Sigmoid colon (tissue), 7 donors: ENCODE results near the gene PSPC1. TPM values are rescaled to one million over a fixed set of nuclear protein-coding genes. Genes with fewer than 3 reads are reported as not detected.

Experiments
- DNase-seq: peaks from one replicate; pipeline ENCODE4 v3.0.0-alpha.2; 2019
- H3K27ac ChIP-seq, 4 donors: fragments of 200-600 bp; sonication (generic); one replicate each; pipeline ENCODE4 v1.5.1; 2016 to 2019; ENCODE audit warnings: mild to moderate bottlenecking in 1 of 4
- H3K27me3 ChIP-seq, 3 donors: fragments of 200-600 bp; sonication (generic); one replicate each; pipeline ENCODE4 v1.5.1; 2019; ENCODE audit warnings: mild to moderate bottlenecking in 1 of 3
- H3K36me3 ChIP-seq, 4 donors: fragments of 200-600 bp; sonication (generic); one replicate each; pipeline ENCODE4 v1.5.1; 2016 to 2019
- H3K4me1 ChIP-seq, 4 donors: fragments of 200-600 bp; sonication (generic); one replicate each; pipeline ENCODE4 v1.5.1; 2017 to 2019
- H3K4me3 ChIP-seq, 4 donors: fragments of 200-600 bp; sonication (generic); one replicate each; pipeline ENCODE4 v1.5.1; 2017 to 2019; ENCODE audit warnings: mild to moderate bottlenecking in 2 of 4, moderate library complexity in 1 of 4
- H3K9me3 ChIP-seq, 4 donors: fragments of 200-600 bp in 3 of 4; sonication (generic) in 3 of 4; one replicate each; pipeline versions ENCODE4 v1.5.1 to v1.6.1; 2013 to 2019
- EP300 ChIP-seq, 4 donors: sonication (generic); formaldehyde crosslinking; IDR thresholded peaks; one replicate each; pipeline ENCODE4 v1.6.1; 2017; ENCODE audit warnings: antibody characterized with exemption in 4 of 4
- POLR2A ChIP-seq, 2 donors: fragments of 450-650 bp; IDR thresholded peaks; one replicate each; pipeline ENCODE4 v1.6.1; 2016; ENCODE audit warnings: antibody characterized with exemption in 2 of 2, mild to moderate bottlenecking in 2 of 2, moderate library complexity in 2 of 2
- POLR2AphosphoS5 ChIP-seq, 4 donors: sonication (generic); formaldehyde crosslinking; IDR thresholded peaks; one replicate each; pipeline ENCODE4 v1.6.1; 2017; ENCODE audit warnings: antibody characterized with exemption in 4 of 4
- WGBS, 2 donors: extraction: QIAGEN DNeasy Blood & Tissue Kit; methylation state at CpG; one replicate each; pipeline ENCODE4 v1.1.7; 2013; 5-methylcytosine and 5-hydroxymethylcytosine counted together
- intact Hi-C: fragments of 100-400 bp; cut with DNase I; formaldehyde crosslinking; loops from one replicate; pipeline ENCODE4 v1.15.1; 2023
- polyA plus RNA-seq, 3 donors: library from polyadenylated mRNA; stranded (reverse); fragments of 200-250 nt; gene quantifications; one replicate each; pipeline ENCODE4 v1.2.3, GENCODE V29; 2013
- small RNA-seq, 3 donors: library from RNA; depleted of rRNA; stranded (forward); fragments of <200 nt; gene quantifications; one replicate each; pipeline ENCODE3, GENCODE V24; 2016
- total RNA-seq, 4 donors: library from RNA; depleted of rRNA; stranded (reverse); fragments of >200 nt; gene quantifications; one replicate each; pipeline ENCODE4 v1.1.0, GENCODE V29; 2016
- TF ChIP-seq, protein P1 (sequence below), 4 experiments: fragments of 450-650 bp in 3 of 4; fragments of 200-600 bp in 1 of 4; IDR thresholded peaks; one replicate each; pipeline ENCODE4 v1.5.1; 2016 to 2019; ENCODE audit warnings: antibody characterized with exemption in 4 of 4, mild to moderate bottlenecking in 3 of 4, moderate library complexity in 2 of 4
- donor health status: healthy with polysubstance abuse.
- donor health status: Bipolar disorder and iron deficiency.
- donor health status: healthy.

Gene PSPC1
- total and polyA plus RNA-seq, 7 donors, result 15.3 to 85.3 (median 48.2) TPM

DNA sequence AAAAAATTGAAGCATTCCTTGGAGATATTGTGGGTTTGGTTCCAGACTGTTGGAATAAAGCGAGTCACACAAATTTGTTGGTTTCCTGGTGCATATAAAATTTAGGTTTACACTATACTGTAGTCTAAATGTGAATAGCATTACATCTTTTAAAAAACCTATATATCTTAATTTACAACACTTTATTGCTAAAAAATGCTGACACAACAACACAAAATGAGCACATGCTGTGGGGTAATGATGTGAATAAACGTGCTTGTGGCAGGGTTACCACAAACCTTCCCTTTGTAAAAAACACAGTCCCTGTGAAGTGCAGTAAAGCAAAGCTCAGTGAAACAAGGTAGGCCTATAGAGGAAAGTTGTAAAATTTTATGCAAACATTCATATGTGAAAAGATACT lies 121.6 kb downstream of the PSPC1 start:
- Histone ChIP-seq H3K36me3 (peaks cover 20 to 80% (median 34%) of the 10 kb centered on the region in 4 donors), H3K4me3 (no peak overlapping the region), H3K27ac (no peak overlapping the region), H3K27me3 (no peaks in the 10 kb centered on the region), H3K9me3 (no peaks in the 10 kb centered on the region), H3K4me1 (no peaks in the 10 kb centered on the region)
- 83 to 87% methylated on average over 2 of the region's 2 CpGs for WGBS, 2 donors
- TF ChIP-seq EP300 (IDR thresholded peaks at IDR 0.05) (no peak), POLR2AphosphoS5 (IDR thresholded peaks at IDR 0.05) (no peak), POLR2A (IDR thresholded peaks at IDR 0.05) (no peak)
- TF ChIP-seq, protein P1, sequence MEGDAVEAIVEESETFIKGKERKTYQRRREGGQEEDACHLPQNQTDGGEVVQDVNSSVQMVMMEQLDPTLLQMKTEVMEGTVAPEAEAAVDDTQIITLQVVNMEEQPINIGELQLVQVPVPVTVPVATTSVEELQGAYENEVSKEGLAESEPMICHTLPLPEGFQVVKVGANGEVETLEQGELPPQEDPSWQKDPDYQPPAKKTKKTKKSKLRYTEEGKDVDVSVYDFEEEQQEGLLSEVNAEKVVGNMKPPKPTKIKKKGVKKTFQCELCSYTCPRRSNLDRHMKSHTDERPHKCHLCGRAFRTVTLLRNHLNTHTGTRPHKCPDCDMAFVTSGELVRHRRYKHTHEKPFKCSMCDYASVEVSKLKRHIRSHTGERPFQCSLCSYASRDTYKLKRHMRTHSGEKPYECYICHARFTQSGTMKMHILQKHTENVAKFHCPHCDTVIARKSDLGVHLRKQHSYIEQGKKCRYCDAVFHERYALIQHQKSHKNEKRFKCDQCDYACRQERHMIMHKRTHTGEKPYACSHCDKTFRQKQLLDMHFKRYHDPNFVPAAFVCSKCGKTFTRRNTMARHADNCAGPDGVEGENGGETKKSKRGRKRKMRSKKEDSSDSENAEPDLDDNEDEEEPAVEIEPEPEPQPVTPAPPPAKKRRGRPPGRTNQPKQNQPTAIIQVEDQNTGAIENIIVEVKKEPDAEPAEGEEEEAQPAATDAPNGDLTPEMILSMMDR (IDR thresholded peaks at IDR 0.05), result no peak
- intact Hi-C loops, result no loop called here
- DNase-seq, result no peak

GRCh38 chr13:19658831-19659230 lies 123.9 kb downstream of the PSPC1 start:
- Histone ChIP-seq H3K4me1 (no peaks in the 10 kb centered on the region), H3K27me3 (no peaks in the 10 kb centered on the region), H3K4me3 (no peak overlapping the region), H3K36me3 (peaks cover 20 to 57% (median 26%) of the 10 kb centered on the region in 4 donors), H3K9me3 (no peaks in the 10 kb centered on the region), H3K27ac (no peak overlapping the region)
- intact Hi-C loops, result no loop called here
- DNase-seq, result no peak
- TF ChIP-seq, protein P1 (IDR thresholded peaks at IDR 0.05), result no peak
- TF ChIP-seq POLR2AphosphoS5 (IDR thresholded peaks at IDR 0.05), result no peak
- TF ChIP-seq POLR2A (IDR thresholded peaks at IDR 0.05), result no peak
- no peak for TF ChIP-seq EP300 (IDR thresholded peaks at IDR 0.05)

DNA sequence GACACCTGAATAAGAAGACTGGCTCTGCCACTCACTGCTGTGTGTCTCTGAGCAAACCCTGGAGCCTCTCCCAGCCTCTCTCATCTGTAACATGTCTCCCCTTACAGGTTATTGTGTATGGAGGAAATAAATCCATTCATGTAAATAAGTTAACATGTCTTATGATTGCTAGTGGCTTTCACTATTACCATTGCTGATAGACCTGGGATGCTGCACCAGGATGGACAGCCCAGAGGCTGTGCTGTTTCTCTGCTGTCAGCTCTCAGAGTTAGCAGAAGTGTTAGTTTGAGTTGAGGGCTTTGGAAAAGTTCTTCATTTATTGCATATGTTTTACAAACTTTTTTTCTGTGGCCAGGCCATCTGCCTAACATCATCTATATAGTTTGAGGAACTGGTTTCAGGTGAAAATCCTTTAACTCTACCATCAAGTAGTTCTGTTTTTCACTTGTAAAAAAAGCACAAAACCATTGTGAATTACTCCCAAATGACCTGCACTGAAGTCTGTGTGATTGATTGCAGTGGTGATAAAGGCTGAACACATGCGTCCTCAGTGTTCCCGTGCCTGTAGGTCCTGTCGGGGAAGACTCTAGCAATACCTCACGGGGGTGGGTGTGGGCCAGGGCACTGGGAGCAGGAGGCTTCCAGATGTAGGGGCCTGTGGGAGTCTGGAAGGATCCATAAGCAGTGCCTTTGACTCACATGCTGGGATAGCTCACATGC lies 124.7 kb downstream of the PSPC1 start:
- Histone ChIP-seq H3K9me3 (no peaks in the 10 kb centered on the region), H3K27me3 (no peaks in the 10 kb centered on the region), H3K4me3 (no peak overlapping the region), H3K36me3 (peaks cover 13 to 49% (median 19%) of the 10 kb centered on the region in 4 donors), H3K4me1 (no peaks in the 10 kb centered on the region), H3K27ac (no peak overlapping the region)
- intact Hi-C loops, result no loop called here
- WGBS, 2 donors, result 63 to 65% methylated on average over 4 of the region's 4 CpGs
- DNase-seq, result no peak
- TF ChIP-seq POLR2A (IDR thresholded peaks at IDR 0.05) (no peak), EP300 (IDR thresholded peaks at IDR 0.05) (no peak), POLR2AphosphoS5 (IDR thresholded peaks at IDR 0.05) (no peak)
- TF ChIP-seq, protein P1 (IDR thresholded peaks at IDR 0.05), result no peak

Small RNA genes lying within 50 kb of the gene (small RNA-seq; reads per million reads assigned to genes)
- 0.07 to 0.66 (median 0.32) reads per million in 3 donors for gene RN7SL166P

Other genes with a start within 250 kb of the PSPC1 start
- under 1 TPM in 1 of 4 donors, not detected in 3; 0.99 TPM for gene TPTE2, start 221.4 kb downstream of the PSPC1 start, total RNA-seq
- gene TPTE2, start 221.4 kb downstream of the PSPC1 start, polyA plus RNA-seq, result under 1 TPM in 1 of 3 donors, not detected in 2; 0.04 TPM
- 10 to 100 TPM; 37.4 to 47.6 (median 41.1) TPM for gene MPHOSPH8, start 149.3 kb downstream of the PSPC1 start, total RNA-seq
- gene MPHOSPH8, start 149.3 kb downstream of the PSPC1 start, polyA plus RNA-seq, result 10 to 100 TPM; 17.4 to 27.4 (median 17.6) TPM
- gene ZMYM5, start 80.7 kb upstream of the PSPC1 start, total RNA-seq, result 10 to 100 TPM; 14.7 to 24.5 (median 17.4) TPM
- gene ZMYM5, start 80.7 kb upstream of the PSPC1 start, polyA plus RNA-seq, result 1 to 10 TPM; 6.2 to 6.6 (median 6.3) TPM
- 10 to 100 TPM; 64.6 to 70.3 (median 66.0) TPM for gene ZMYM2, start 175.8 kb upstream of the PSPC1 start, total RNA-seq
- gene ZMYM2, start 175.8 kb upstream of the PSPC1 start, polyA plus RNA-seq, result 10 to 100 TPM; 10.4 to 18.8 (median 11.4) TPM